Stimulated activated CD8-positive, alpha-beta memory T cell treated with anti-CD3 and anti-CD28 coated beads, Interleukin-12 subunit alpha, Interleukin-12 subunit beta, amount 100 ng/mL, for 4 hours (primary cell): ENCODE results near the gene APOA1.

ENCODE experiments used
- DNase-seq: peaks from one replicate; pipeline ENCODE4 v3.0.0-alpha.2; 2020; ENCODE audit warnings: low read depth

Gene APOA1

GRCh38 chr11:116837231-116838091 is at the start of gene APOA1:
APOA1 (minus strand) TSS chr11:116837622; CDS start chr11:116837387, 235 bp downstream.
- DNase-seq = no peak

GRCh38 chr11:116885951-116886655 is 48.7 kb upstream of the APOA1 start:
- DNase-seq = no peak

GRCh38 chr11:116882386-116882785 is 45.0 kb upstream of the APOA1 start:
- no peak for DNase-seq

- DNase-seq = no peak
These were observed 43.7 kb upstream of the APOA1 start for GRCh38 chr11:116881143-116881542.

- DNase-seq = no peak
These were observed 42.6 kb upstream of the APOA1 start for GRCh38 chr11:116879800-116880625.

- DNase-seq = no peak
These were observed 39.2 kb upstream of the APOA1 start for GRCh38 chr11:116876656-116877055.

GRCh38 chr11:116875194-116875593 is 37.8 kb upstream of the APOA1 start:
- DNase-seq = no peak

GRCh38 chr11:116874251-116874650 is 36.8 kb upstream of the APOA1 start:
- DNase-seq = no peak

- DNase-seq = no peak
These were observed 36.0 kb upstream of the APOA1 start for GRCh38 chr11:116873381-116873780.

- DNase-seq = no peak
These were observed 33.8 kb upstream of the APOA1 start for GRCh38 chr11:116871248-116871647.

- no peak for DNase-seq
These were observed 32.6 kb upstream of the APOA1 start for GRCh38 chr11:116870054-116870453.

GRCh38 chr11:116869610-116870009 is 32.2 kb upstream of the APOA1 start:
- DNase-seq = no peak

GRCh38 chr11:116868066-116868465 is 30.6 kb upstream of the APOA1 start:
- DNase-seq = no peak

- DNase-seq = no peak
These were observed 30.2 kb upstream of the APOA1 start for GRCh38 chr11:116867619-116868018.

- no peak for DNase-seq
These were observed 29.5 kb upstream of the APOA1 start for GRCh38 chr11:116866804-116867455.

- no peak for DNase-seq
These were observed 28.3 kb upstream of the APOA1 start for GRCh38 chr11:116865696-116866095.

- no peak for DNase-seq
These were observed 27.1 kb upstream of the APOA1 start for GRCh38 chr11:116864531-116864930.

- DNase-seq = no peak
These were observed 25.5 kb upstream of the APOA1 start for GRCh38 chr11:116862951-116863350.

- no peak for DNase-seq
These were observed 24.8 kb upstream of the APOA1 start for GRCh38 chr11:116862185-116862584.

- DNase-seq = no peak
These were observed 24.1 kb upstream of the APOA1 start for GRCh38 chr11:116861539-116861938.

- DNase-seq = no peak
These were observed 22.9 kb upstream of the APOA1 start for GRCh38 chr11:116860303-116860702.

GRCh38 chr11:116859175-116859574 is 21.8 kb upstream of the APOA1 start:
- no peak for DNase-seq
